Middle frontal gyrus (tissue), 1 donor: ENCODE data around the gene IDH3A.

Experiments used
- DNase-seq: peaks from one replicate; pipeline ENCODE4 v3.0.0-alpha.2; 2015; ENCODE audit warnings: low spot score; ENCODE audit errors: extremely low spot score

Gene IDH3A

DNA sequence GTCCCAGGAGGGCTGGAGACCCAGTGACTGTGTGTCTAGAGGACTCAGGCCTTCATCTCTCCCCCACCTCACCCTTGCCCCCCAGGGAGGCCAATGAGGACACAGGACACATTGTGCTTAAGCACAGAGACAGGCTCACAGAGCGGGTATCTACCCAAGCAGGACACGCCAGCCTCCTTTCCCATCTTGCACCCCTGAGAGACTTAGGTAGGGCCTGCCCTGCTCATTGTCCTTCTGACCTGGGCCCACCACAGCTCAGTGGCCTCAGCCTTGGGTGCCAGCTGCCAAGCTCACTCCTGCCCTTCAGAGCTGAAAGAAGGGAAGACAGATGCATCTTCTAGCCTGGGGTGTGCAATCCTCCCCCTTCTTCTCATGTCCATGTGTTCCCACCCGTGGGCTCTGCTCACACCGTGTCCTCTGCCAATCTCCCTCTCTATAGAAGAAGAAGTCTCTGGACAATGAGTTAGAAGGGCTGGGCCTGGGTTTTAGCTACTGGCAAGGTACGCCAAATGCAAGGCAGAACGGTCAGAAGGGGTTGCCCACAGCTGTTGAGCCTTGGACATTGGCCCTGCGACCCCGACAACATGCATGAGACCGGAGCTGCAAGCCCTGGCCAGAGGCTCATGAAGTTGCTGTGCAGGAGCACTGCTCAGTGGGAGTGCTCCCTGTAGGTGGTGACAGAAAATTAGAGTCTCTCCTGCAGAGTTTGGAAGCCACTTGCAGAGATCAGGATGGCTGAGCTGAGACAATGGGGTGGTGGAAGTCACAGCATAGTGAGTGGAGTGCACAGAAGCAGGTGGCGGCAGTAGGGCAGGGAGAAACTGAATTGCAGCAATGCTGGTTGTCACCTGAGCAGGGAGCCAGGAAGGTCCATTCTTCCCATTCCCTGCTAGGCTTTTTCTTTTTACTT, 52.4 kb downstream of the IDH3A start:
- DNase-seq: no peak

DNA sequence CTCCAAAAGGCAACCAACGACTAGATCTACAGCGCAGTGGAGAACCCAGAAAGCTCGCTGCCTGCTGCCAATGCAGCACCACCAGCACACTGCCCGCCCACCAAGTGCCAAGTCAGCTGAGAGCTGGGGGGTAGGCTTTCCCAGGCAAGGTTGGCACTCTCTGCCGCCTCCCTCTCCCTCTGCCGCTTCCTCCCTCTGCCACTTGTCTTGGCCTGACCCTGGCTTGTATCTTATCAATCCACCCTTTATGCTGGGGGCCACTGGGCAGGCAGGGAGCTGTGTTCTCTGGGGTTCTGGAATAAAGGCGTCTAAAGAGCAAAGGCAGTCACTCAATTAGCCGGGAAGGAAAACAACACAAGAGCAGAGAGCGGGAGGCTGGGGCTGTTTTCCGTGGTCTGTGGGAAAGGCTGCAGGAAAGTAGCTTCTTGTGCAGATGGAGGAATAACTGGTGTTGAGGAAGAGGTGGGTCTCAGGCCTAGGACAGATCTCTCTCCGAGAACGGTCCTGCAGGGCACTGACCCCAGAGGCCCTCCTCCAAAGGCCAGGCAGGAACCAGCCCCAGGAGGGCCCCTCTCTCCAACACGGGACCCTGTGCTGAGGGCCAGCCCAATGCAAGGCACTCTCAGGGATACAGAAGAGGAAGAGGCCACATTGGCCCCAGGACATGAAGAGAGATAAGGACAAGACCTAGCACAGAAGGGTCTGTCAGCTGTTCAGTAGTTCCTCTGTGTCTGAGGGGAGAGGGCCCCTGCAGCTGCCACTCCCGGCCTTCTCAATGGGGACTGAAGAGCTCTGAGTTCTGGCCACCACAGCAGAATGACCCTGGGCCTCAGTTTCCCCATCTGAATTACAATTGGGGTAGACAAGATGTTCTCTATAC, 54.4 kb downstream of the IDH3A start:
- DNase-seq: no peak

DNA sequence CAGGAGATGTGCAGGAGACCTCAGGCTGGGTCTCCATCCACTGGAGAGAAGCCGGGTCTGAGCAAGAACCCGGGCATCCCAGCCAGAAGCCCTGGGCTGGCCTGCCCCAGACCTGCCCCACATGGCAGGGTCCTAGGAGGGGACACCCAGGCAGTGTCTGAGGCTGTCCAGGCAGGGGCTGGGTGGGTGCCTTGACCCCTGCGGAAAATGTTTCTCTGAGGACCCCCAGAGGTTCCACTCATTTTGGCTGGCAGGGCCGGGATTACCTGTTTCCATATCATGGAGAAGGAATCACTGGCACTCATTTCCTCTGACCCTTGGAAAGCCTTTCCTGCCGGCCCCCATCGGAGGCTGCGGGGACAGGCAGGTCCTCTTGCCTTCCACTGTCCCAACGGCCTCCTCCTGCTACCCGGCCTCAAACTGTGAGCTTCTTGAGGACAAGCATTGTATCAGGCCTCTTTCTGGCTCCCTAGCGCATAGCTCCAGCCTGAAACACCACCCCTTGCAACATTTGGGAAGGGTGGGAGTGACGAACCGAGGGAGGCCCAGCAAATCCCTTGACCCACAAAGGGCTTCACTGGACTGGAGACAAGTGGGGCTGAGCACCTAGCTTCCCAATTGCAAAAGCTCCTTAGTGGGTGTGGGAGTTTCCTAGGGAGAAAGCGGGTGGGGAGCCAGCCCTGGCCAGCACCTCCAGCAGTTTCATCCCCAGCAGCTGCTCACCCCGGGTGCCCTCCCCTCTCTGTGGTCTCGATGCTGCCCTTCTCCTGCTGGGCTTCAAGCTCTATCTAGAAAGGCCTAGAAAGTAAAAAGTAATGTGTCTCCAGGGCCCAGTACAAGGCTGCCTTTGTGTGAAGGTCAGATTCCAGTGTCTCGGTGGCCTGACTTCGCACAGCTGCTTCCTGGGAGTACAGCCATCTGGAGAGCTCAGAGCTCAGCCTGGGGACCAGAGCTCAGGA, 55.5 kb downstream of the IDH3A start:
- DNase-seq: no peak

DNA sequence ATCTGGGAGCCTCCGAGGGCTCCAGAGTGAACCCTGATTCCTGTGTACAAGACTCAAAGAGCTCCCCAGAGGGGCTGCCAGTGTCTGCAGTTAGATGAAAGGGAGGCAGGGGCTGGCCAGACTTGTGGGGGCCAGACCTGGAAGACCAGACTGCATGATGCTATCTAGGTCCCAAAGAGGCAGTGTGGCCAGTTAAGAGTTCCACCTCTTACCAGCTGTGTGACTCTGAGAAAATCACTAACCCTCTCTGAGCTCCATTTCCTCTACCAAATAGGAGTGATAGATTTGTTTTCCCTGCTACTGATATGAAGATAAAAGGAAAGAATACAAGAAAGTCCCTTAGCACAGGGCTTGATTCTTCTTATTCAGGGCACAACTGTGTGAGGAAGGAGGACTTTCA, 56.2 kb downstream of the IDH3A start:
- no peak for DNase-seq

DNA sequence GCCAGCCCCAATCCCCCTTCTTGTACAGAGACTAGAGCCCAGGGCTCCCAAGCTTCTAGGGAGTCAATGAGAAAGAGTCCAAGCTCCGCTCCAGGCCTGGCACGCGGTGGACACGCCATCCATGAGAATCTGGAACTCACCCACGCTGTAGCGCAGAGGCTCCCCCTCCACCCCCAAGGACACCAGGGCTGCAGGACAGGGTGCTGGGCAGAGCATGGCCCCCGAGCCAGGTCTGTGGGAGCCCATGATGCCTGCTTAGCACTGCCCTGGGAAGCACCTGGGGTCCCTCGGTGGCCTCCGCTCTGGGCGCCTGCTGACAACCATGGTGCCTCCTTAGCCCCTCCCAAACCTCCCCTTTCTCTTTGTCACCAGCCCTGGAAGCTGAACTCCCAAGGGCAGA, 56.7 kb downstream of the IDH3A start:
- DNase-seq: no peak

DNA sequence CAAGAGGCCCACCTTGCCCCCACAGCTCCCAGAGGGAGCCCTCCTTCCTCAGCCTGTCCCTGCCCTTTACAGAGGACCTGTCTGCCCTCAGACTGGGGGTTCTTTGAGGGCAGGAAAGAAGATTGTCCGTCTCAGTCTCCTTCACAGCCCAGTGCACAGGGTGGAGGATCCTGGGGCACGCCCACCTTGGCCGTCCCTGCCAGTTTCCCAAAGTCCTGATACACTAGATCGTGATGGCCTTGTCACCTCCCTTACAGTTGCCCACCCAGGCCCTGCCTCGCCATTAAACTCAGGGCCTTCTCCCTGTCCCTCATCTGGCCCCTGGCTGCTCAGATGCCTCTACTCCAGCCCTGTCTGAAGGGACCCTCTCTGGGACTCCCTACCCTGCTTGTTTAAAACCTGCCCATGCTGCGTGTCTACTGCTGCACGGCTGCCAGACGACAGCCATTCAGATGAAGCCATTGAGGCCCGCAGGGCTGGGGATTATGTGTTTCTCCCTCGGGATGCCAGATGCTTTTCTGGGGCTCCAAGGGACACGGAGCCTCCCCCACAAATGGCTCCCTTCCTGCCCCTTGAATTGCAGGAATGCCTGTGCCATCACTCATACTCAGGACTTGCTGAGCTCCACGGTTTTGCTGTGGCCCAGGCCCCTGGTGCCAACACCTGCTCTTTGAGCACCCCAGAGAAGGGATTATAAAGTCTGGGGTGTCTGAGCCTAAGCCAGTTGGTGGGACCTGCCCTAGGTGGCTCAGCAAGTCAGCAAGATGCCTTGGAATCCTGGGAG, 57.4 kb downstream of the IDH3A start:
- no peak for DNase-seq

DNA sequence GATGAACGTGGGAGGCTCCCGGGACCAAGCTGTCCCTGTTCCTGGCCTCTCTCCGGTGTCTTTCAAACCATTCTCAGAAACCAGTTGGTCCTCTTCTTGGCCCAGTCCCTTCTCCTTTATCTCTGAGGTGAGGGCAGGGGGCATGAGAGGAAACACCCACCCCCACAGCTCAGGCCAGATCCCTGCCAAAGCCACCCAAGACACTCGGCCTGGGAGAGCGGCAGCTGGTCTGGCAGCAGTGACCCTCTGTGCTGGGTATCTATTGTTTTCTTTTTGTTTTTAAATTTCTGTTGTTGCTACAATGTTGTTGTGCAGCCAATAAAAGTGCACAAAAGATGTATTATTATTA, 57.9 kb downstream of the IDH3A start:
- no peak for DNase-seq

DNA sequence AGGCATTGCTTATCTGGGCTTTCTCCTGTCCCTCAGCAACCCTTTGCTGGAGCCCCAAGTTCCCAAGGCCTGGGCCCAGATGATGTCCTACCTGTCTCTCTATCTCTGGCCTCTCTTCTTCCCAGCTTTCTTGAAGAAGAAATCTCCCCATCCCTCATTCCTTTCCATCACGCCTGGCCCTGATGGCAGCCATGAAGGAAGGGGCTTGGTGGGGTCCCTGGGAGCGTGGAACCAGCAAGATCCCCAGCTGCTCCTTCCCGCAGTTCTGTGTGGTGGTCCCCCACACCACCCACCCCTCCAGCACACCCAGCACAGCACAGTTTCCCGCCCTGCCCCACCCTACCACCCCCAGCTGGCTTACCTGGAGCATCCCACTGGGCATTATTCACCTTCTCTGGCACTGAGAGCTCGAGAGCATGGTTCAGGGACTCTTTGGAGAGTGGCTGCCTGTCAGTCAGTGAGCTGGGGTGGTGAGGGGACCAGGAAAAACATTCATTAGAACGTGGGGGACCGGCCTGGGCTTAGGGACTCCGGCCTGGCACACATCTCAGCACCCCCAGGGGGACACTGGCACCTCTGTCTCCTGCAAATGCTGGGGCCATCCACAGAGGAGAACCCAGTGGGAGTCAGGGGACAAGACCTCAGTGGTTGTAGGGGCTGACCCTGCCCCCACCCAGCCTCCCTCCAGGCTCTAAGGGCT, 58.6 kb downstream of the IDH3A start:
- no peak for DNase-seq

DNA sequence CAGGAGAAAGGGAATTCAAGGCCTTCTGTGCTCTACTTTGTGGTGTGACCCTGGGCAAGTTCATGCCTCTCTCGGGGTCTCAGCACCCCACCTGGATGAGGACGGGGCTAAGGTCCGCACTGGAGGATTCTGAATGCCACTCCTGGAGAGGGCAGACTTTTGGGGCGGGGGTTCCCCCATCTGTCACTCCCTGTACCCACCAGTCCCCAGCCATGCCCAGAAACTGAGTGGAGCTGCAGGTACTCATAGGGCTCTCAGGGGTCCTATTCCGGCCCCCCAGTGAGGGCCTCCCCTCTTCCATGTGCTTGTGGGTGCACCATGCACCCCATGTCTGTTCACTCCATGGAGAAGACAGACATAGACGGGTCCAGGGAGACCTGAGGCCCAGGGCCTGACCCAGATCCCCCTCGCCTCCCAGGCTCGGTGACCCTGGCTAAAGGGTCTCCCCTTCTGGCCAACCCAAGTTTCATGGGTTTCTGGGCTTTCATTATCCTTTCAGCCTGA, 59.2 kb downstream of the IDH3A start:
- no peak for DNase-seq

DNA sequence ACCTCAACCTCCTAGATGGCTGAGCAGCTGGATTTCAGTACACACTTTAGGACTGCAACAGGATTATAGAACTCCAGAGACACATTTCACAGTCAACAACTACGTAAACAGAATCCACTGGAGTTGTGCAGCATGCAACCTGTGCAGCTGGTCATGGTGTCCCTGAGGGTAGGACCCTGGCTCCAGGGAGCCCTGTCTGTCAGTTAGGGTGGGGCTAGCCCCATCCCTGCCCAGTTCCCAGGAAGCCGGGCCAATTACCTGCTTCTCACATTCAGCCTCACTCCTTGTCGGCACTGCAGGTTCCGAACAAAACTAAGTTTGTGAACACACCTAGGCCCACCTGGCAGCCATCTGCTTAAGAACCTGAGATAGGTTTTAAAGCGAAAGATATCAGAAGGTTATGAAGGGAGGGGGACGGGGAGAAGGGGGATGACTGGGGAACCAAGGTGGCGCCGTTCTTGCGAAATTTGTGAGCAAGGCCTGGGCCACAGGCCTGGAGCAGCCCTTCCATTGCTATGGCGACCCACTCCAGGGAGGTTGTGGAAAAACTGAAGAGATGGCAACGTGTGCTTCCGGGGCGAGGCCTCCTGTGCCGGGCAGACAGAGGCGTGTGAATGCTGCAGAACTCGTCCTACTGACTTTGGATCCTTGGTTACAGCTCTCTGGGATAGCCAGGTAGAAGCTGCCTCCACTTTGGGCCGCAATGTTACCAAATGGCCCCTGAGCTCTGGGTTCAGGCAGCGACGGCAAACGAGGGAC, 59.9 kb downstream of the IDH3A start:
- DNase-seq: no peak

DNA sequence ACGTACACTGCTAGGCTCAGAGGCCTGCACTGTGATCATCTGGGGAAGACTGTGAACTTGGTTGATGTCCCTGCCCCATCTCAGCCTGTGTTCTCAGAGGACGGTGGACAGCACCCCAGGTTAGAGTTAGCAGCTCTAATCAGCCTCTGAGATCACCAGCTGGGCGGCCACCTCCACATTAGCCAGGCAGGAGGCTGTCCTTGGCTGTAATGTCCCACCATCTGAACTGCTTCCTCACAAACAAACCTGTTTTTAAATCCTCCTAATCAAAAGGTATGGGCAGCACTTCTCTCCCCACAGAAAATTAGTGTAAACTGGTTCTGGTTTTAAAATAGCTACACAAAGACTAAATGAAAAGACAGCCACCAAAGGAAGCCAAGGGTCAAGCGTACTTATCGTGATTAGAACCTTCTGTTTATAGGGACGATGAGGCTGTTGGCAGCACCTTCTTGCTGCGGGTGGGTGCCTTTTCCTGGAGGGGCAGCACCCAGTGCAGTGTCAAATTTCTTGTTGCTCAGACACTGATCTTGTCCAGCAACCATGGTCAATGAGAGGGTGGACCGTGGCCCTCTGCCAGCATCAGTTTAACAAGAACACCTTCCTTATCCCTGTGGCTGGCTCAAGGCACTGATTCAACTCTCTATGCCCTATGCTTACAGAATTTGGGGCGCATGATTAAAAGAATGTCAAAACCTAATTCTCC, 60.6 kb downstream of the IDH3A start:
- DNase-seq: no peak

DNA sequence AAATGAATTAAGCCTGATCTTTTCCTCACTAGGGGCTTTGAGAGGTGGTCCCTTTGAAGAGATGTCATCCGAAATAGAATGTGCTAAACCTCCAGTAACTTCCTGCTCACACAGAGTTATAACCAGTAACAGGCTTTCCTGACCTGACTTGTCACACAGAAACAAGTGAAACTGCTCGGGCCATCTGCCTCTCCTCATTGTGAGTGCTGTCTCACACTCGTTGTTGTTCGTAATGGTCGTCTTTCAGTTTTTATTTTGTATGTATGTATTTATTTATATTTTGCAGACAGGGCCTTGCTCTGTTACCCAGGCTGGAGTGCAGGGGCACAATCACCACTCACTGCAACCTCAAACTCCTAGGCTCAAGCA, 61.2 kb downstream of the IDH3A start:
- no peak for DNase-seq

DNA sequence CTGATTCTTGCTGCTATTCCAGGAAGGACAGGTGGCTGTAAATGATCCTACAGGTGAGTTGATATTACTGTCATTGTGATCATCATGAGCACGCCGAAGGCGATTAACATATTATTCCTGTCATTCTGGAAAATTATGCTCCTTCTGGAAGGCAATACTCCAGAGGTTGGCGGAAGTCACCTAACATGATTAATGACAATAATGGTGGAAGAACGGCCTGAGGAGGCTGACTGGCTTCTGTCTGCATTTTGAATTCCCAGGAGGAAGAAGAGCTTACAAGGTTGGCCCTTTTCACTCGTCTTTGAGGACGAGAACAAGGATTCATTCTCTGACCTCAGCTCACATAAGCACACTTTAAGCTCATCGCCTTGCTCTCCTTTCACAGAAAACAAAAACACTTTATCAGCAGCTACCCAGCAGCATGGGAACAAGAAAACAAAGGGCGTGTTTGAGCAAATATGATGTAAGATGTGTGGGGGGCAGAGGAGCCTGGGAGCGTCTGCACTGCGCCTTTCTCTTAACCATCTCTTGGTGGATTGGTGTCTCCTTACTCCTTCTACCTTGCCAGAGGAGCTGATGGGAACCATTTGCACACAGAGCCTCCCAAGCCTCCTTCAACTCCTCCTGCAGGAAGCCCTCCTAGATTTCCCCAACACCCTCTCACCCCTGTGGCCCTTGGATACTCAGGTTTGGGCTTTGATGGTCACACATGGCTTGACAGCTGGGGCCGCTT, 62.2 kb downstream of the IDH3A start:
- no peak for DNase-seq

DNA sequence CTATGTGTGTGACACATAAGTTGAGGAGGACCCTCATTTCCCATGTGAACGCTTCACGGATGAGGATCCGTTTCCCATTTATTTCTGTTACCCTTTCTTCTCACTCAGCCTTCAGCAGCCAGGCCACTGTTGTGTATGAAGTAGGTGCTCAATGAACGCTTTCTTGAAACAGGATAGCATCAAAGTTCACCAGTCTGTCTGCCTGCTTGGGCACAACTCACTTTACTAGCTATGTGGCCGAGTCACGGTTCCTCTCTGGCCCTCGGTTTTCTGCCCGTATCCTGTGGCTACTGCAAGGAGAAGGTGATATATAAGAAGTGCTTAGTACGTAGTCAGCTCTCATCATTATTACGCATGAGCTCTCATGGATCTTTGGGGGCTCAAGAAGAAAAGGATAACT, 62.8 kb downstream of the IDH3A start:
- no peak for DNase-seq

DNA sequence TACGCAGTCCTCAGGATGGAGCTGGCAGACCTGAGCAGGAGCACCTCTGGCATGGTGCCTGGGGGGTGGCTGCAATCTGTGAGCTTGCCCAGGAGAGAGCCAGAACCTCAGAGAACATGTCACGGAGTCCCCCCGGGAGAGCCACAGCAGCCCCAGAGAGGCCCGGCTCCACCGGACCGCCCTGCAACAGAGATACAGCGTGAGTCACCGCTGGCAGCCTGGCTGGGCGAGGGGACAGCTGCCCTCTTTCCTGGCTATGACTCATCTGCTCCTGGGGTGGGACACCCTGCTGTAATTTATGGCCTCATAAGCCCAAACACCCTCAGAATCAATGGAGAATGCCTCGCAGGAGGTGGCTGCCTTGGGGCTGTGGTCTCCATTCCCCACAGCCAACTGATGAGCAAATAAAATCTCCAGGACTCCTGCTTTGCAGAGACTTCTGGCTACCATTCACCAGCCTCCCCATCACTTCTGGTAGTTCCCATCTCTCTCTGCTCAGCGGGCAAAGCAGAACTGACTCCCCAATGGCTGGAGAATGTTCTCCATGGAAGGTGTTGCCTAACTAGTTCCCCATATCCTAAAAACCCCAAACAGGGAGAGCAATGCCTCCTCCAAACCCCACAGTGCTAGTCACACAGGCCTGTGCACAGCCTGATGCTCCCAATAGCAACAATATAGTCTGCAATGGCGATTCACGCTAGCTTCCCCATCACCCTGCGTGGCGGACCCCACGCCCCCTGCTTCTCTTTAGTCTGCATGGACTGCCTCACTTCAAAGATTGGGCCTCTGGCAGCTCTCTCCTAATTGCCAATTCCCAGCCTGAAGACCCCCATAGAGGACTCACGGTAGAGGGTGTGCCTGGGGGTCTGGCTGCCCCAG, 63.6 kb downstream of the IDH3A start:
- DNase-seq: no peak

DNA sequence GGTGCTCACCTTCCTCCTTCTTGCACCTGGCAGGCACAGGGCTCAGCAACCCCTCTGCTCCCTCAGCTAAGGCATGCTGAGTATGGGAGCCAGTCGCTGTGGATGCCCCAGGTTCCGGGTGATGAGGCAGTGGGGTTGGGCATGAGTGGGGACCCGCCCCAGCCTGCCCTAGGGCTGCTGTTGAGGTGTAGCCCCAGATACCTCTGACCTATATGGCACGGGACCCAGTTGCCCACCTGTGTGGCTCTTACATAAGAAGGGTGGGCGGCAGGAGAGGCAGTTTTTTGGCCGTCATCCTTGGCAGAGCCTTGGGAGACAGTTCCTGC, 64.2 kb downstream of the IDH3A start:
- DNase-seq: no peak

DNA sequence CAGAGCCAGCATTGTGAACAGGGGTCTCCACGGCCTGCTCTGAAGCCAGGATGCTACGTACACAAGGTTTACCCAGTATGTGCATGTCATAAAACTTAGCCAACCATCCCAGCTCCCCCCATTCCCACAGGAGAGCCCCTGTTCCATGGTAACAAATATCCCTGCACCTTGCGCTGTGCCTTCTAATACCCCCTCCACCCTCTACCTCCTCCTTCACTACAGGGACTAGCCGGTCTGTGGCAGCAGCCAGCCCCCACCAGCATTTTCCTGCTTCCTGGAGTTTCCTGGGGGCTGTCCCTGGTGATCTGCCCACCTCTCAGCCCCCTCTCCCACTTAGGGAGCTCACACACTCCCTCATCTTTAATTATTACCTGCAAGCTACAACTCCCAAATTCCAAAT, 64.8 kb downstream of the IDH3A start:
- DNase-seq: no peak
